Measurements from ENCODE around the gene THEM5. TPM values are rescaled to one million over a fixed set of nuclear protein-coding genes. Genes with fewer than 3 reads are reported as not detected.

THEM5 gene
- total RNA-seq, 1 experiment from 2014 or later, result not detected

DNA sequence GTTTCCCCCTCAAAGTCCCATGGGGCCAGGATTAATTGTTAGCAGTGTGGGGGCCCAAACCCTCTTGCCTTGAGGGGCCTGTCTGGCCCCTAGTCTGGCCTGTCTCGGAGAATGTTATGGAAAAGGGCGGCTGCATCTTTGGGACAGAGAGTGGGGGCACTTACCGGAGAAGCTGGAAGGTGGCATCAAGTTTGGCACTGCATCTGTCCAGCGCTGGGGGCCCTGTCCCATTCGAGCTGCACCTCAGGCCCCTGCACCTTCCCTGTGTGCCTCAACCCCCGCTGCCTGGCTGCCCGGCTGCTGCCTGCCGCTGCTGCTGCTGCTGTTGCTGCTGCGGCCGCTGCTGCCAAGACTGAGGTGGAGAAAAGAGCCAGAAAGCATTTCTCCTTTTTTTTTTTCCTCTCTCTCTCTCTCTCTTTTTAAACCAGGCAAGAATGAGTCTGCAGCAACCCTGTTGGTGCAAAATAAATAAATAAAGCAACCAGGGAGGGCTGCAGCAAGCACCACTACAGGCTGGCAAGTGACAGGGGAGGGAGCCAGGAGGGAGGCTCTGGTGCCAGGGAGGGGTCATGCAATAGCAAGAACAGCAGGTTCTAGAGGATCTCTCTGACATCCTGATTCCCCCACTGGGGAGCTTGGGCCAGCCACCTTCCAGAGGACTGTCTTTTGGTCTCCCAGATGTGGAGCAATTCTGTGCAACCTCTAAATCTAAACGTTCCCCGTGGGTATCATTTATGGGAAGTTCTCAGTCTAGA, 48.3 kb downstream of the THEM5 start, which contains the start of gene LINGO4:
TSS of gene LINGO4 (minus strand) at position 354 of the 755 bp plus-strand sequence. CDS start 2,715 bp downstream, outside the sequence.
- H4K20me1 ChIP-seq (ENCODE audit: insufficient read depth), result no peaks in the 10 kb centered on the region
- no TSS peak for BruUV-seq (replicated peaks)
- peaks cover 3% of the 10 kb centered on the region; the same call in 1 of the 2 replicates for H3K27me3 ChIP-seq (ENCODE audit: insufficient read depth, low read depth)
- intact Hi-C loops (cut with micrococcal nuclease; ENCODE audit: unreplicated experiment), result no loop called here
- H3K4me1 ChIP-seq (replicated peaks; ENCODE audit: insufficient read depth), result no peaks in the 10 kb centered on the region
- H3K27ac ChIP-seq, result no peak within 1 kb of the TSS
- H3K36me3 ChIP-seq (ENCODE audit: low read depth), result no peaks in the 10 kb centered on the region
- H3K79me2 ChIP-seq (ENCODE audit: low read depth), result no peaks in the 10 kb centered on the region
- ChIA-PET POLR2A (ENCODE audit: unreplicated experiment) (no interaction called here), CTCF (no interaction called here)
- H3K4me2 ChIP-seq, result no peak within 1 kb of the TSS
- no peak for DNase-seq
- no peak within 1 kb of the TSS for H2AFZ ChIP-seq
- H3K4me3 ChIP-seq, result no peak within 1 kb of the TSS
- H3F3A ChIP-seq (ENCODE audit: insufficient read depth, low read depth), result no peaks in the 10 kb centered on the region
- no peaks in the 10 kb centered on the region for H3K9me2 ChIP-seq (ENCODE audit: insufficient read depth)
- TF ChIP-seq, protein P1, sequence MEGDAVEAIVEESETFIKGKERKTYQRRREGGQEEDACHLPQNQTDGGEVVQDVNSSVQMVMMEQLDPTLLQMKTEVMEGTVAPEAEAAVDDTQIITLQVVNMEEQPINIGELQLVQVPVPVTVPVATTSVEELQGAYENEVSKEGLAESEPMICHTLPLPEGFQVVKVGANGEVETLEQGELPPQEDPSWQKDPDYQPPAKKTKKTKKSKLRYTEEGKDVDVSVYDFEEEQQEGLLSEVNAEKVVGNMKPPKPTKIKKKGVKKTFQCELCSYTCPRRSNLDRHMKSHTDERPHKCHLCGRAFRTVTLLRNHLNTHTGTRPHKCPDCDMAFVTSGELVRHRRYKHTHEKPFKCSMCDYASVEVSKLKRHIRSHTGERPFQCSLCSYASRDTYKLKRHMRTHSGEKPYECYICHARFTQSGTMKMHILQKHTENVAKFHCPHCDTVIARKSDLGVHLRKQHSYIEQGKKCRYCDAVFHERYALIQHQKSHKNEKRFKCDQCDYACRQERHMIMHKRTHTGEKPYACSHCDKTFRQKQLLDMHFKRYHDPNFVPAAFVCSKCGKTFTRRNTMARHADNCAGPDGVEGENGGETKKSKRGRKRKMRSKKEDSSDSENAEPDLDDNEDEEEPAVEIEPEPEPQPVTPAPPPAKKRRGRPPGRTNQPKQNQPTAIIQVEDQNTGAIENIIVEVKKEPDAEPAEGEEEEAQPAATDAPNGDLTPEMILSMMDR (conservative IDR thresholded peaks at IDR 0.05), result no peak
- TF ChIP-seq EZH2 (IDR thresholded peaks at IDR 0.05; ENCODE audit: low read depth), result no peak
- H3K9me3 ChIP-seq (ENCODE audit: insufficient read depth, low read depth), result no peaks in the 10 kb centered on the region

DNA sequence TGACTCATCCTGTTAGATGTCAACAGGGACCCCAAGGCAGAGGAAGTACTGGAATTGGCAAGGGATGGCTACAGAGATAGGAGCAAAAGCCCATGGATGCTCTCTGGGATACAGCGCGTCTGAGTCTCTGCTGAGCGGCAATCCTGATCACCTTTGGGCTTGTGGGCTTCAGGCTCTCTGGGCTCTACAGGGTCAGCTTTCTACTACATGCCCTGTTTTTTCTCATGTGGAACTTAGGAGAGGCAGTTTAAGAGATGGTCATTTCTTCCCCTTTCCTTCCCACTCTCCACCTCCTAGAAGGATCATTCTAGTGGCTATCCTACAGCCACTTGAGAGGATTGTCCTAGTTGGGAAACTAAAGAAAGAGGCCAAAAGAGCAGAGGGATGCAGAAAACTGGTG, 49.6 kb downstream of the THEM5 start:
- POLR2A ChIA-PET (ENCODE audit: unreplicated experiment), result no interaction called here
- Histone ChIP-seq H3K79me2 (ENCODE audit: low read depth) (no peaks in the 10 kb centered on the region), H3K4me1 (replicated peaks; ENCODE audit: insufficient read depth) (no peaks in the 10 kb centered on the region), H3K4me2 (no peak overlapping the region), H2AFZ (no peak overlapping the region), H4K20me1 (ENCODE audit: insufficient read depth) (no peaks in the 10 kb centered on the region), H3F3A (ENCODE audit: insufficient read depth, low read depth) (no peaks in the 10 kb centered on the region), H3K4me3 (no peak overlapping the region), H3K27ac (no peak overlapping the region), H3K9me2 (ENCODE audit: insufficient read depth) (no peaks in the 10 kb centered on the region), H3K9me3 (ENCODE audit: insufficient read depth, low read depth) (no peaks in the 10 kb centered on the region), H3K27me3 (ENCODE audit: insufficient read depth, low read depth) (peaks cover 3% of the 10 kb centered on the region; the same call in 1 of the 2 replicates), H3K36me3 (ENCODE audit: low read depth) (no peaks in the 10 kb centered on the region)
- intact Hi-C loops (cut with micrococcal nuclease; ENCODE audit: unreplicated experiment), result no loop called here
- TF ChIP-seq EZH2 (IDR thresholded peaks at IDR 0.05; ENCODE audit: low read depth), result no peak
- TF ChIP-seq, protein P1 (conservative IDR thresholded peaks at IDR 0.05), result no peak
- no peak for DNase-seq
- BruUV-seq (replicated peaks), result no TSS peak
- CTCF ChIA-PET, result interaction anchor here (0.5 kb wide), 1 partner anchor 501 kb away, joined by 8 read pairs; no protein-coding TSS in a partner anchor

DNA sequence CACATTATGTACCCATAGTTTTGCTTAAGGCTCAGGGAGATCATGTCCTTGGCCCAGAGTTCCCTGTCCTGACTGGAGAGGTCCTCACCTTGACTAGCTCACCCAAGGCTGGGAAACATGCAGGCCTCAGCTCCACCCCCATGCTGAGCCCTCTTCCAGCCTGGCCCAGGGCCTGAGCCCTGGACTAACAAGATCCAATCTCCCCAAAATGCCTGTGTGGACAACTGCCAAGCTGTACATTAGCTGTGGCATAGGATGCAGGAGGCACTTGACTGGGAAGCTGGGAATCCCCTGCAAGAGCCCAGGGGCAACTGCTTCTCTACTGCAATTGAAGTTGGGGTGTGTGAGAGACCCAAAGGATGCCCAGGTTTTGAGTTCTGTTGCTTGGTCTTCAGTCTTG, 50.3 kb downstream of the THEM5 start:
- Histone ChIP-seq H3K4me3 (no peak overlapping the region), H3K27ac (no peak overlapping the region), H3K9me2 (ENCODE audit: insufficient read depth) (no peaks in the 10 kb centered on the region), H2AFZ (no peak overlapping the region), H3K4me1 (replicated peaks; ENCODE audit: insufficient read depth) (no peaks in the 10 kb centered on the region), H3K36me3 (ENCODE audit: low read depth) (no peaks in the 10 kb centered on the region), H3F3A (ENCODE audit: insufficient read depth, low read depth) (no peaks in the 10 kb centered on the region), H3K27me3 (ENCODE audit: insufficient read depth, low read depth) (peaks cover 3% of the 10 kb centered on the region; the same call in 1 of the 2 replicates), H3K4me2 (no peak overlapping the region), H3K79me2 (ENCODE audit: low read depth) (no peaks in the 10 kb centered on the region), H3K9me3 (ENCODE audit: insufficient read depth, low read depth) (no peaks in the 10 kb centered on the region), H4K20me1 (ENCODE audit: insufficient read depth) (no peaks in the 10 kb centered on the region)
- CTCF ChIA-PET, result no interaction called here
- intact Hi-C loops (cut with micrococcal nuclease; ENCODE audit: unreplicated experiment), result no loop called here
- TF ChIP-seq, protein P1 (conservative IDR thresholded peaks at IDR 0.05), result no peak
- no peak for TF ChIP-seq EZH2 (IDR thresholded peaks at IDR 0.05; ENCODE audit: low read depth)
- POLR2A ChIA-PET (ENCODE audit: unreplicated experiment), result interaction anchor here (0.7 kb wide), 1 partner anchor 23 kb away, joined by 3 read pairs; no protein-coding TSS in a partner anchor
- DNase-seq, result no peak
- no TSS peak for BruUV-seq (replicated peaks)

Data from PC-9 (cell line).